ENCODE data around the gene ASXL2. TPM values are rescaled to one million over a fixed set of nuclear protein-coding genes. Genes with fewer than 3 reads are reported as not detected.

The ASXL2 gene
- total RNA-seq, 1 experiment from 2014 or later, result 37.8 TPM

DNA sequence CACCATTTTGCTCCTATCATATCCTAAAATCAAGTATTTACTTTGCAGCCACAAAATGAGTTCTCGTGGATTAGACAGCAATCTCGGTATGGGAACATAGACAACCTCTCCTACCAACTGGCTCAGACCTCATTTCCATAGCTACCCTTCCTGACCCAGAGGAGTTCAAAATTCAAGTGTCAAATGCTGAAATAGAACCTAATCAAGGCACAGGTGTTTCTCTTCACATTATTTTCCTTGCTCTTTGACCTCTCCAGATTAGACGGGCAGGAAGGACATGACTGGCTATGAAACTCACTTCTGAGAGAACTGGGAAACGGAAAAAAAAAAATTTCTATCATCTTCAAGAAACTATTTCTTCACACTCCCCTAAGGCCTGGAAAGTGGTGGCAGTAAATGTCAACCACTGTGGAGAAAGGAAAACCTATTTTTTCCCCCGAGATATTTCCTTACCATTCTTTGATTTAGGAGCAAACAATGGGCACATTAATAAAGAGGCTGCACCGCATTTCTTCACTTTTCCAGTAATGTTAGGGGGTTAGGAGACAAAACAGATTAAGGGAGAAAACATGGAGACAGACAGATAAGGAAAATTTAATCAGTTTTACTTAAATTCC lies 141.3 kb downstream of the ASXL2 start (continued):
- TF ChIP-seq ATF6 (CRISPR knock-in tag; IDR thresholded peaks at IDR 0.05) (no peak), ZNF532 (CRISPR knock-in tag; IDR thresholded peaks at IDR 0.05; ENCODE audit: borderline replicate concordance) (no peak), ESRRA (CRISPR knock-in tag; IDR thresholded peaks at IDR 0.05; ENCODE audit: borderline replicate concordance) (no peak), MAX (CRISPR knock-in tag; IDR thresholded peaks at IDR 0.05) (no peak)

GRCh38 chr2:25735835-25736234 lies 142.5 kb downstream of the ASXL2 start:
- ChIA-PET CTCF (interaction anchor here (1.4 kb wide), 1 partner anchor 36 kb away, joined by 7 read pairs; no protein-coding TSS in a partner anchor), POLR2A (interaction anchor here (0.6 kb wide), 1 partner anchor 43 kb away, joined by 6 read pairs; no protein-coding TSS in a partner anchor)
- no peak overlapping the region for H3K27ac Mint-ChIP-seq
- peaks cover 35% of the 10 kb centered on the region for H3K4me1 Mint-ChIP-seq
- no peak for DNase-seq (ENCODE audit: low spot score)
- H3K36me3 Mint-ChIP-seq, result no peaks in the 10 kb centered on the region
- no peak overlapping the region for H3K4me3 Mint-ChIP-seq
- no peaks in the 10 kb centered on the region for H3K9me3 Mint-ChIP-seq
- no peak for ATAC-seq
- H3K27me3 Mint-ChIP-seq (ENCODE audit: low read depth), result no peaks in the 10 kb centered on the region
- TF ChIP-seq ZNF138 (CRISPR knock-in tag; conservative IDR thresholded peaks at IDR 0.05) (no peak), USF2 (CRISPR knock-in tag; IDR thresholded peaks at IDR 0.05) (no peak), NR3C1 (CRISPR knock-in tag; conservative IDR thresholded peaks at IDR 0.05; ENCODE audit: low read depth) (no peak), CREB1 (CRISPR knock-in tag; IDR thresholded peaks at IDR 0.05) (no peak), ZNF396 (CRISPR knock-in tag; IDR thresholded peaks at IDR 0.05; ENCODE audit: borderline replicate concordance) (no peak), ZNF263 (CRISPR knock-in tag; IDR thresholded peaks at IDR 0.05; ENCODE audit: low read depth) (no peak), HMGA2 (CRISPR knock-in tag; IDR thresholded peaks at IDR 0.05) (no peak), NFYB (CRISPR knock-in tag; conservative IDR thresholded peaks at IDR 0.05; ENCODE audit: low read depth) (no peak), ELF4 (CRISPR knock-in tag; IDR thresholded peaks at IDR 0.05; ENCODE audit: low read depth) (no peak), PRRX2 (CRISPR knock-in tag; IDR thresholded peaks at IDR 0.05) (no peak), SP1 (CRISPR knock-in tag; conservative IDR thresholded peaks at IDR 0.05) (no peak), NR2C2 (CRISPR knock-in tag; IDR thresholded peaks at IDR 0.05) (no peak), HMGXB4 (CRISPR knock-in tag; IDR thresholded peaks at IDR 0.05) (no peak), FOXP1 (CRISPR knock-in tag; IDR thresholded peaks at IDR 0.05; ENCODE audit: borderline replicate concordance) (no peak), NFATC4 (CRISPR knock-in tag; IDR thresholded peaks at IDR 0.05) (no peak), SMAD3 (CRISPR knock-in tag; IDR thresholded peaks at IDR 0.05; ENCODE audit: borderline replicate concordance) (no peak), ESRRA (CRISPR knock-in tag; IDR thresholded peaks at IDR 0.05; ENCODE audit: borderline replicate concordance) (no peak), ZNF423 (CRISPR knock-in tag; IDR thresholded peaks at IDR 0.05) (no peak)

Data from WTC11 (cell line).